SK-N-SH treated with all-trans-retinoic acid at 6 μM for 48 hours (cell line): ENCODE measurements around the gene FDXACB1.

Experiments used
- CREB5 ChIP-seq: fragments of 250-450 bp; sonication (Bioruptor Pico); IDR thresholded peaks from 2 replicates; pipeline ENCODE4 v1.5.1; 2020; ENCODE audit warnings: low read depth, mild to moderate bottlenecking, moderate library complexity
- ESRRG ChIP-seq: fragments of 250-450 bp; sonication (Bioruptor Pico); IDR thresholded peaks from 2 replicates; pipeline ENCODE4 v1.6.1; 2021; ENCODE audit warnings: mild to moderate bottlenecking
- OSR1 ChIP-seq: fragments of 250-450 bp; sonication (Bioruptor Pico); IDR thresholded peaks from 2 replicates; pipeline ENCODE4 v1.8.0; 2022; ENCODE audit warnings: moderate library complexity, mild to moderate bottlenecking, inconsistent platforms
- RARB ChIP-seq: fragments of 250-450 bp; sonication (Bioruptor Pico); IDR thresholded peaks from 2 replicates; pipeline ENCODE4 v1.8.0; 2021; ENCODE audit warnings: mild to moderate bottlenecking, moderate library complexity
- ZFP3 ChIP-seq: fragments of 250-450 bp; sonication (Bioruptor Pico); IDR thresholded peaks from 2 replicates; pipeline ENCODE4 v1.5.0; 2020; ENCODE audit warnings: mild to moderate bottlenecking, moderate library complexity
- ZFP30 ChIP-seq: fragments of 450-650 bp; formaldehyde crosslinking; IDR thresholded peaks from 2 replicates; pipeline ENCODE4 v1.5.0; 2022; ENCODE audit warnings: mild to moderate bottlenecking, moderate library complexity
- ZNF70 ChIP-seq: fragments of 450-650 bp; formaldehyde crosslinking; IDR thresholded peaks from 2 replicates; pipeline ENCODE4 v1.5.0; 2020; ENCODE audit warnings: mild to moderate bottlenecking, moderate library complexity

- TF ChIP-seq ZFP3 (CRISPR knock-in tag) (no peak), ZFP30 (CRISPR knock-in tag) (no peak), ZNF70 (CRISPR knock-in tag) (no peak), RARB (CRISPR knock-in tag) (no peak), ESRRG (CRISPR knock-in tag) (no peak), OSR1 (CRISPR knock-in tag) (no peak), CREB5 (CRISPR knock-in tag) (no peak)
Measured at GRCh38 chr11:111855506-111855905, 23.5 kb downstream of the FDXACB1 start.
